GM18511 (cell line): ENCODE measurements around the gene UBE2C.
"Not testable (repeated sequence)": the region's sequence is repeated elsewhere in the genome, so short reads cannot be mapped to it uniquely, and the experiment has no call there.

Experiments
- ATAC-seq: cut with Tn5 transposase; IDR thresholded peaks from one replicate; pipeline ENCODE4 v1.9.1; 2021; ENCODE audit warnings: mild to moderate bottlenecking, moderate library complexity; ENCODE audit not compliant: unreplicated experiment

Gene UBE2C

DNA sequence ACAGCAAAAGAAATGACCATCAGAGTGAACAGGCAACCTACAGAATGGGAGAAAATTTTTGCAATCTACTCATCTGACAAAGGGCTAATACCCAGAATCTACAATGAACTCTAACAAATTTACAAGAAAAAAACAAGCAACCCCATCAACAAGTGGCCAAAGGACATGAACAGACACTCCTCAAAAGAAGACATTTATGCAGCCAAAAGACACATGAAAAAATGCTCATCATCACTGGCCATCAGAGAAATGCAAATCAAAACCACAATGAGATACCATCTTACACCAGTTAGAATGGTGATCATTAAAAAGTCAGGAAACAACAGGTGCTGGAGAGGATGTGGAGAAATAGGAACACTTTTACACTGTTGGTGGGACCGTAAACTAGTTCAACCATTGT lies 14.9 kb upstream of the UBE2C start:
- ATAC-seq = not testable (repeated sequence)

DNA sequence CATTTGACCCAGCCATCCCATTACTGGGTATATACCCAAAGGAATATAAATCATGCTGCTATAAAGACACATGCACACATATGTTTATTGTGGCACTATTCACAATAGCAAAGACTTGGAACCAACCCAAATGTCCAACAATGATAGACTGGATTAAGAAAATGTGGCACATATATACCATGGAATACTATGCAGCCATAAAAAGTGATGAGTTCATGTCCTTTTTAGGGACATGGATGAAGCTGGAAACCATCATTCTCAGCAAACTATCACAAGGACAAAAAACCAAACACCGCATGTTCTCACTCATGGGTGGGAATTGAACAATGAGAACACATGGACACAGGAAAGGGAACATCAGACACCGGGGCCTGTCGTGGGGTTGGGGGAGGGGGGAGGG lies 14.5 kb upstream of the UBE2C start:
- ATAC-seq = not testable (repeated sequence)

DNA sequence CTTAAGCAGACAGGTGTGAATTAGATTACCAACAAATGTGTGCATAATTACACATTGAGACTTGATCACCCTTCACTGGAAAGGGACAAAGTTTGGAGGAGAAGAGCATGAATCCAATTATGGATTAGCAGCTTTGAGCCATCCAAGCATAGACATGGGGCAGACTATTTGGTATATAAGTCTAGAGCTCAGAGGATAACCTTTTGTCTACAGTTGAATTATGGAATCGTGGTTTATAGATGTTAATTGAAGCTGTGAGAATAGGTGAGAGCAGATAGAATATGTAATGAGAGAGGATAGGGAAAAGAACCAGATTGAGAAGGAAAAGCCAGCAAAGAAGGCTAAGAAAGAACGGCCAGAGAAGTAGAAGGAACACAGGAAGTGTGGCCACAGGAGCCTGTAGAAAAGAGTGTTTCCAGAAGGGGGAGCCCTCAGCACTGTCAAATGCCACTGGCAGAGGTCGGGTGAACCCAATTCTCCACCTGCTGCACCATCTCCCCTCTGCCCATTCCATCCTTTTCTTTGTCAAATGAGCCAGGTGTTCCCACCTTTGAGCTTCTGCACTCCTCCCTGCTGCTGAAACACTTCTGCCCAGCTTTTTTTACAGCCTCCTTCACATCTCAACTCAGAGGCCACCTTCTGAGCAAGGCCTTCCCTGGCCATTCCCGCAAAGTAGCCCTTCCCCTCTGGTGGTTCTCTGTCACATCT lies 13.4 kb upstream of the UBE2C start:
- no peak for ATAC-seq

DNA sequence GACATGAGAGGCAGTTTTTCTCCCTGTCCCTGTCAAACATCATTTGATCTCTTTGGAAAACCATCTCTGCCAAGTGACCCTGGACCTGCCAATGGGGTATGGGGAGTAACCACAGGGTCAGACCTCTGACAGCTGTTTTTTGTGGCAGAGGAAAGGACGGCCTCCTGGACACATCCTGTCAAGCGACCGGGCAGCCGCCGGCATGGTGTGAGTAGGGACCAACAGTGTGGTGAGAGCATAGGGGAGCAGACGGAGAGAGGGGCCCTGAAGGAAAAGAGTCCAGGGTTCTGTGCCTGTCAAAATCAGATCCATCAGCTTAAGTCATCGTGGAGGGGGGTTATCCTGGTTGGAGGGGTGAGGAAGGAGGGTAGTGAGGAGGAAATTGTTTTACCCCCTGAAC lies 10.6 kb upstream of the UBE2C start:
- no peak for ATAC-seq

DNA sequence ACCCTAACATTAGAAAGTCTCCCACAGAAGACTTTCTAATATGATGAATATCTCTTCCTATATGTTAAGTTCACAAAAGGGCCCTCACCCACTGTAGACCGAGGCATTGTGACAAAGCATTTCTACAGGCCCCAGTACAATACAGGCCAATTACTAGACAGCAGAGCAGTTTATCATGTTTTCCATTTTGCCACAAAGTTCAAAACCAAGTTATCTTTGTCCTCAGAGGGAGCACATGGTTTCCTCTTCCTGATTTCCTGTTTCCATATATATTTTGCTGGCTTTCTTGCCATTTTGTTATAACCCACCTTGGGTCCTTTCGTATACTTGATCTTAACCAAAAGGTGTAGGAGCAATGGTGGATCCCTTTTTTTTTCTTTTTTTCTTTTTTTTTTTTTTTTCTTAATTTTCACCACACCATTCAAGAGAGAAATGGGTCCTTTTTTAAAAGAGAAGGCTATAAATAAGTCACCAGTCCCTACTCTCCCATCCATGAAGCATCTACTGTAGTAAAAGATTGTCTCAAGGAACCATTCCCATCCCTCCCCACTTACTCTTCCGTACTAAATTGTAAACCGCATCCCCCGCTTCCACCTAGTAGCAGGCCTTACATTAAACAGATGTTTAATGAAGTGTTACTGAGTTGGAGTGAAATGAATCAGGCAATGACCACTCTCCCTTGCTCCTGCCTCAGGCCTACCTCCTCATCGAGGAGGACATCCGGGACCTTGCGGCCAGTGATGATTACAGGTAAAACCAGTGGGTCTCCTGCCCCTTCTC lies 2.1 kb upstream of the UBE2C start:
- no peak for ATAC-seq

DNA sequence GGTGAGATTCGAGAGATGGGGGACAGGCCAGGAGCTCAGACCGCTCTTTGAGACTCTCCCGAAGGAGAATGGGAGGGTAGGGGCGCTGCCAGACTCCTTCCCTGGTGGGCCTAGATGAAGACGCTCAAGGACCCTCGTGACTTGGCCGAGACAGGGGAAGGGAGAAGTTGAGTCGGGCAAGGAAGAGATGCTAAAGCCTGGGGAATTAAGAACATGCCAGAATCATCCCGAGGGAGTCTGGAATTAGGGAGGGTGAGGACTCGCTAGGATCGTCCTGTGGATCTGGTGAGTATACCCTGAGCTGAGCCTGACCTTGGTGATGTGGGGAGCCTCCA lies 529 bp downstream of the UBE2C start:
- ATAC-seq = no peak

DNA sequence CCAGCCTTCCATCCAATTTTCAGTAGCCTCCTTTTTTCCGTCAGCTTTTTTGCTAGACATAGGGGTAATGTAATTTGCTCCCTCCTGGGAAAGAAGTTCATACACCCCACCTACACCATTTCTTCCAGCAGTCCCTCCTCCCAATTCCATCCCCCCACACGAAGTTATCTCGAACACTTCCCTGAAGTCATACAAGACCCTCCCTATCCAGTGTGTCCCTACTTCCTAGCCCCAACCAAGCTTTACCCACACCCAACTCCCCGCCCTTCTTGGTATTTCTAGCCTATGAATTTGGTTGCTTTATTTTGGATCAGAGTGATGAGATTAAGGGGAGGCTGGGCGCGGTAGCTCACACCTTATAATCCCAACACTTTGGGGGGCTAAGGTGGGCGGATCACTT lies 1.0 kb downstream of the UBE2C start:
- no peak for ATAC-seq

DNA sequence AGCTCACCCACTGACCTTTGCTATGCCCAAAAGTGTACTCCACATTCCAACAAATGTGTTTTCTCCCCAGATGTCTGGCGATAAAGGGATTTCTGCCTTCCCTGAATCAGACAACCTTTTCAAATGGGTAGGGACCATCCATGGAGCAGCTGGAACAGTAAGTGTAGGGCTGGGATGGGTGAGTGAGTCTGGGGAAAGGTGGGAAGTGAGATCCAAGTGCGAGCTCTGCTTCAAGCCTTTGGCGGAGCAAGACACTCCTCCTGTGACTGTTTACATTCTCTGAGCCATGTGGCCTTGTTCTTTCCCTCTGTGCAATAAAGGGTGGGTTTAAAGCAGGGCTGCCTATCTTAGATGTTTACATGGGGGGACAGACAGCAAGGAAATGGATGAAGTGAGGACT lies 1.9 kb downstream of the UBE2C start:
- ATAC-seq = no peak

DNA sequence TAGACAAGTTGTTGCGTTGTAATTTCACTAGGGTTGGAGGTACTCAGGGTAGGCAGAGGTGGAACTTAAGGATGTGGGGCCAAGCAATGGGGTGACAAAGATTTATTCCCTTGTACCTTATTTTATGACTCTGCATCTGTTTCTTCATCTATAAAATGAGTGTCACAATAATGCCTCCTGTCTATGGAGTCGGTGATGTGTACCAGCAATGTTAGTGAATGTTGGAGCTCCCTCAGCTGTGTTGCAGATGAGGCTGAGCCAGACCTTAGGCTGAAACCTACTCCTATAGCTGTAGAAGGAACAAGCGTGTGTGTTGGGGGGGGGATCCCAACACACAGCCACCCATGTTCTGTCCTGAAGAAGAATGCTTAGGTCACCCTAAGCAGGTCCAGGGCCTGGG lies 4.5 kb downstream of the UBE2C start:
- ATAC-seq = no peak

DNA sequence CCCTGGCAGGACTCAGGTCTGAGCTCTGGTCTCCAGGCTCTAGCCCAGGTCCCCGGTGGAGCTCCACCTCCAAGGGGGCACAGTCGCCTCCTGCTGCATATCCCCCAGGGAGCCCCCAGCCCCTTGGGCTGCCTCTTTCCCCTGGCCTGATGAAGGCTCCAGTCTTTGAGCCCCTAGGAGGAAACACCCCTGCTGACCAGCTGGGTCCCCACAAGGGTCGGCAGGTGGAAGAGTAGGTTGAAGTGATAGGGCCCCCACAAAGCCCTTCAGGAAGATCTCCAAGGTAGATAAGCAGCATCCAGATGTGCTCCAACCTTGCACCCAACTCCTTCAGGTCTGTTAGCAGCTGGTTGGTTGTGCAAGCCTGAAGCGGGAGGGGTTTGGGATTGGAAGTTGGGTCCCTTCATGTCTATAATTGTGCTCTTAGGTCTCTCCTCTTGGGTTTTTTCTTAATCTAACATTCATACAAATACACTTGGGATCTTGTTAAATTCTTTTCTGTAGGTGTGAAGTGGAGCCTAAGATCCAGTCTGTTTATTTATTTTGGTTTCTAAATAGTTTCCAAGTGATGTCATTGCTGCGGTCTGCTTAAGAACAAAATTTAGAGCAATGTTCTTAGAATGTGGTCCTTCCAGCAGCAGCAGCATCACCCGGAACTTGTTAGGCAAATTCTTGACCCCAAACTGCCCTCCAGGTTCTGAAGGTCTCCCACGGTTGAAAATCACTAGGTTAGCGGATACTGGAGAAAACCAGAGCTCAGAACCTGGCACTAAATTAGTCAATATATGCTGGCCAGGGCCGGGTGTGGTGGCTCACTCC lies 5.1 kb downstream of the UBE2C start:
- no peak for ATAC-seq

DNA sequence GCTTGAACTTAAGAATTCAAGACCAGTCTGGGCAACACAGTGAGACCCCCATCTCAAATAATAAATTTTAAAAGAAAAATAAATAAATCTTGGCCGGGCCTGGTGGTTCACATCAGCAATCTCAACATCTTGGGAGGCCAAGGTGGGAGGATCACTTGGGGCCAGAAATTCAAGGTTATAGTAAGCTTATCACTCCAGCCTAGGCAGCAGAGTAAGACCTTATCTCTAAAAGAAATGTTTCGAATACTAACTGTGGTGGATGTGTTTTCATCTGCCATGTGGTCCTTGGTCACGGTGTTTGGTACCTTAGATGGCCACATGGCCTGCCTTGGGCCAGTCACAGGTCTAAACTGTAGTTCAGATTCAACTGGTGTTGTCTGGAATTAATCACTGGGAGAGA lies 5.8 kb downstream of the UBE2C start:
- ATAC-seq = no peak

DNA sequence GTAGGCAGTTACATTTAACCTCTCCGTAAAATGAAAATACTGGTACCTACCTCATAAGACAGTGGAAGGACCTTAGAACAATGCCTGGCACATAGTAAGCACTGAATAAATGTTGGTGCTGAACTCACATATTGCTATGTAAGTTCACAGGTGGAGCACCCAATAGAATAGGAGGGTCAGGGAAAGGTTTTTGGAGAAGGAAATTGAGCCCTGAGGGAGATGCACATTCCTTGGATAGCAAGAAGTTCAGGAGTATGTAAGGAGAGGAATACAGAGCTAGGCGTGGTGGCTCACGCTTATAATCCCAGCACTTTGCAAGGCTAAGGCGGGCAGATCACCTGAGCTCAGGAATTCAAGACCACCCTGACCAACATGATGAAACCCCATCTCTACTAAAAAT lies 7.0 kb downstream of the UBE2C start:
- ATAC-seq = no peak

DNA sequence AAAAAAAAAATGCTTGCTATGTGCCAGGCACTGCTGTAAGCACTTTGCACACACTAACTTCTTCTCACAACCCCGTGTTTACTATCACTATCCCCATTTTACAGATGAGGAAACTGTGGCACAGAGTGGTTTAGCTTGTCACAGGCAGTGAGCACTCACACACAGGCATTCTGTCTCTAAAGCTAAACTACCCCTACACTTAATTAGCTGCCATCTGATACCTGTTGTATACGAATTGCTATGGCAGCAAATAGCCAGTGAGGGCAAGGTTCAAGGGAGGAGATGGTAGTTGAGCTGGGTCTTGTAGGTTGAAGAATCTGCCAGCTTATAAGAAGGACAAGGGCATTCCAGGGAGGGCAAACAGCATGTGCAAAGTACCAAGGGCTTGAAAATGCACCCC lies 9.5 kb downstream of the UBE2C start:
- ATAC-seq = no peak

DNA sequence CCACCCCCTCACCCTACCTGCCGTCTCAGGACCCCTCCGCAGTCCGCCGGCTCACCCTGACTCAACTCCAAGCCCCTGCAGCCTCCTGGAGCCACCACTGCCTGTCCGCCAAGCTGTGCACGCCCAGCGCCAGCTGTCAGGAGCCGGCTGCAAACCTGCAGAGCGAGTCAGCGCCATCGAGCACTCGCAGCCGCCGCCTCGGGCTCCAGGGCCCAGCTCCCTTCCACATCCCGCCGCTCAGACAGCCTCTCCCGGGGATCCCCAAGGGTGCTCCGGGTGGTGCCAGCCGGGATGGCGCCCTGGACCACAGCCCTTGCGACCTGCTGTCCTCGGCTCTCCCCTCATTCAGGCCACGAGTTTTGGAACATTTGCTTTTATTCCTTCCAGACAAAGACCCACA lies 10.4 kb downstream of the UBE2C start:
- ATAC-seq = no peak

DNA sequence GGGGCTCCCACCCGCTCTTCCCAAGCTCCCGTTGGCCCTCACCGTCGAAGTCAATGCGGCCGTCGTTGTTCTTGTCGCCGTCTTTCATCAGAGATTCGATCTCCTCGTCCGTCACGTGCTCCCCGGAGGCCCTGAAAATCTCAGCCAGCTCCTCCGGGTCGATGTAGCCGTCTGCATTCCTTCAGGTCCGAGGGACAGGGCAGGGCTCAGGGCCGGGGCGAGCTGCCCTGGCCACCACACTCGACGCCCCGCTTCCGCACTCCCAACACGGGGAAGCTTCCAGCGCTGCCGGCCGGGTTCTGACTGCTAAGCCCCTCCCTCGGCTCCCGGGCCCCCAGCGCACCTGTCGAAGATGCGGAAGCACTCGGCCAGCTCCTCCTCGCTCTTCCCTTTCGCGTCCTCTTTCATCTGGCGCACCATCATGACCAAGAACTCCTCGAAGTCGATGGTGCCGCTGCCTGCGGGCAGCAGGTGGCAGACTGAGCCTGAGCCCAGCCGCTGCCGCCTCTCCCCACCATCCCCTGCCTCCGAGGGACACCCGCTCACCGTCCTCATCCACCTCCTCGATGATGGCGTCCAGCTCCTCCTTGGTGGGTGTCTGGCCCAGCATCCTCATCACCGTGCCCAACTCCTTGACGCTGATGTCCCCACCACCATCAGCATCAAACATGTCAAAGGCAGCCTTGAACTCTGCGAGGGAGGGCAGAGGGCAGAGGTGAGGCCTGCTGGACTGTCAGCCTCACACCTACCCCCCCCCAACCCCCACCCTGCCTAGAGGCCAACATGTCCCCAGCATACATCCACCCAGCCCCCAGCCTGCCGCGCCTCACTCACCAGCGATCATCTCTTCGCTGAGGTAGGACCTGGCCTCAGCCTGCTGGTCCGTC lies 11.7 kb downstream of the UBE2C start:
- ATAC-seq = no peak

DNA sequence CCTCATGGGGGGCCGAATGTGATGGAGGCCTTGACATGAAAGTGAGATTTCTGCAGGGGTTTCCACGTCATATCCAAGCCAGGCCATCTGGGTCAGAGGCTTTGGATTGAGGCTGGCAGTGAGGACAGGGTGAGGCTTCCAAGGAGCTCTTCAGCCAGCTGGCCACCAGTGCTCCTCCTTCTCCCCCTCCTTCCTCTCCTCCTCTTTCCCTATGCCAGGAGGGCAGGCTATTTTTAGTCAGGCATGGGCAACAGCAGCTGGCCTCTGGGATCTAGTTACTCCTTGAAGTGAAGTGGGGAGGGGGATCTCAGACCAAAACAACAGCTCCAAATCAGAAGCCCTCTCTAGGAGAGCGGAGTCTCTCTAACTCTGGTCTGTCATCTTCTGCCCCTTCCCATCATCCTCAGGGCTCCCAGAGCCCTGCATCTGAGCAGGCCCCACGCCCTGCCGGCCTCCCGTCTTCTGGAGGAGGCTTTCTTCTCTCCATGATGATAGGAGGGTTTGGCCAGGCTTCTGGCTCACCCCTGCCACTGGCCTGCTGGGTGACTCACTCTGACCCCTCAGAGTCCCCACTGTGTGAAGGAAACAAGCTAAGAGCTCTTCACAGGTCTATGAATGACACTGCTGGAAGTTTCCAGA lies 14.1 kb downstream of the UBE2C start:
- no peak for ATAC-seq

DNA sequence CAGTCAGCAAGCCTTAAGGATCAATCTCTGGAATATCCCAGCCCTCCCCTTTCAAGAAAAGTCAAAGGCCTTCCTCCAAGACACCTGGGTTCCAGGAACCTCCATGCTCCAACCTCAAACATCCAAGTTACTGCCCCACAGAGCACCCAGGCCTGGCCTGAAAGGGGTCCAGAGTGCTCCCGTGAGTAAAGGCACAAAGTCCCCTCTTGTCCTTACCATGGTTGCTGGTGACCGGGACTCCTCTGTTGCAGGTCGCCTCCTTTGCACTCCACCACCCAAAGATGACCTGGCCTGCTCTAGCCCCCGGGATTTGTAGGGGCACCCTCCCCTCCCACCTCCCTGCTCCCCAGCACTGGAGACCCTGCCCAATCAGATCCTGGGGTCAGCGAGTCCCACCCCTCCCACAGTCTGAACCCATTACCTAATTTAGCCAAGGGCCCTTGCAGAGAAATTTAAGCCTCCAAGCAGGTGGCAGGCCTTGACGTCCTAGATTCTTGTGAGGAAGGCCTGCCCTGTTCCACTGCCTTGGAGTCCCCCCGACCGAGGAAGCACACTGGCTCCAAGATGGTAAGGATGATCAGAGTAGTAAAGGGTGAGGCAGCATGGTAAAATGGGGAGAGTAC lies 14.7 kb downstream of the UBE2C start, which contains the start of gene TNNC2:
TSS of gene TNNC2 (minus strand) at position 283 of the 623 bp plus-strand sequence. CDS start at position 219, 64 bp downstream.
- no peak for ATAC-seq

DNA sequence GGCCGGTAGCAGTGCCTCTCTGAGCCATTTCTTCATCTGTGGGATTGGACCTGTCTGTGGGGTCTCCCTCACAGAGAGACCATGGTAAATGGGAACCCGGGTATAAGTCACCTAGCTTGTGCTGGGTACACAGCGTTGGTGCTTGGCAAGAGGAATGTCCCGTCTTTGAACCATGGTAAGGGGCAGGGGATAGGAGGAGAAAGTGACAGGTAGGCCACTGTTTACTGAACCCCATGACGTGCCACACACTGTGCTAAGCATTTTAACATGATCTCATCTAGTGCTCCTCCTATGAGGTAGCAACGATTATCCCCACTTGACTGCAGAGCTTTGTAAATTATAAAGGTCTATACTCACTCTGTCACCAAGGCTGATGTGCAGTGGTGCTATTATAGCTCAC lies 15.3 kb downstream of the UBE2C start:
- no peak for ATAC-seq

DNA sequence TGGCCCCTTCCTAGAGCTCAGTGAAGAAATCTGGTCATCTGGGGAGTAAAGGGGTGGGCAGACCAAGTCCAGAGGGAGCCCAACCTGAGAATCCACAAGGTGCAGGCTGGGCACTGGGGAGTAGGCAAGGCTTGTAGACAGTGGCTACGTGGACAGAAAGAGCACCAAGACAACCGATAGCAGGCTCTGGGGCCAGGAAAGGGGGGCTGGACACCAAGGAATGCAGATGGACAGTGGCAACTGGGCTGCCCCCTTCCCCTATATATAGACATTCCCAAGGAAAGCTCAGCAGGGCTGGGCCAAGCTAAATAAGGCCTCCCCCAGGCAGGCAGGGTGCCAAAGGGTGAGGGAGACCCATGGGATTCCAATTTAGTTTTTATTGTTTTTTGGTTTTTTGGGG lies 16.1 kb downstream of the UBE2C start:
- ATAC-seq = no peak

DNA sequence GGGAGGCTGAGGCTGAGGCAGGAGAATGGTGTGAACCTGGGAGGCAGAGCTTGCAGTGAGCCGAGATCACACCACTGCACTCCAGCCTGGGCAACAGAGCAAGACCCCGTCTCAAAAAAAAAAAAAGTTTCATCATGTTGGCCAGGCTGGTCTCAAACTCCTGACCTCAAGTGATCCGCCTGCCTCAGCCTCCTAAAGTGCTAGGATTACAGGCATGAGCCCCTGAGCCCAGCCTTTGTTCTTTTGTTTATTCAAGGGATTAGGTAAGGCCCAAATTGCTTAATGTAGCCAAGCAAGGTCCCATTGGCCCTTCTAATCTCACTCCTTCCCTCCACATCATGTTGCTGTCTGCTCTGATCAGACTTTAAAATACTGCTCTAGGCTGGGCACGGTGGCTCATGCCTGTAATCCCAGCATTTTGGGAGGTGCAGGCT lies 17.2 kb downstream of the UBE2C start:
- not testable (repeated sequence) for ATAC-seq
